ENCODE results near the gene UTP14A.
A peak's percentile ranks its signal among the peaks of the same experiment; 100 is the strongest.
"Not testable (repeated sequence)": the region's sequence is repeated elsewhere in the genome, so short reads cannot be mapped to it uniquely, and the experiment has no call there.

The UTP14A gene

GRCh38 chrX:129905787-129906580 lies at the start of gene UTP14A:
TSS of gene UTP14A (plus strand) at chrX:129906164. CDS start at chrX:129906211, 47 bp downstream.
- peak; percentile 85 for DNase-seq (ENCODE audit: low spot score)

GRCh38 chrX:129859134-129859533 lies 46.8 kb upstream of the UTP14A start:
- DNase-seq (ENCODE audit: low spot score), result not testable (repeated sequence)

- not testable (repeated sequence) for DNase-seq (ENCODE audit: low spot score)
Observed at GRCh38 chrX:129866321-129866720, 39.6 kb upstream of the UTP14A start.

- no peak for DNase-seq (ENCODE audit: low spot score)
Observed at GRCh38 chrX:129872524-129872923, 33.4 kb upstream of the UTP14A start.

GRCh38 chrX:129875669-129876068 lies 30.3 kb upstream of the UTP14A start:
- no peak for DNase-seq (ENCODE audit: low spot score)

- peak; percentile 28 for DNase-seq (ENCODE audit: low spot score)
Observed at GRCh38 chrX:129876771-129877305, 29.1 kb upstream of the UTP14A start.

- DNase-seq (ENCODE audit: low spot score), result no peak
Observed at GRCh38 chrX:129877401-129877800, 28.6 kb upstream of the UTP14A start.

GRCh38 chrX:129900054-129900453 lies 5.9 kb upstream of the UTP14A start:
- no peak for DNase-seq (ENCODE audit: low spot score)

GRCh38 chrX:129908636-129909035 lies 2.7 kb downstream of the UTP14A start:
- peak; percentile 26 for DNase-seq (ENCODE audit: low spot score)

GRCh38 chrX:129925305-129926092 lies 19.5 kb downstream of the UTP14A start:
- DNase-seq (ENCODE audit: low spot score), result peak; percentile 12

- DNase-seq (ENCODE audit: low spot score), result no peak
Observed at GRCh38 chrX:129930941-129931410, 25.0 kb downstream of the UTP14A start.

- peak; percentile 49 for DNase-seq (ENCODE audit: low spot score)
Observed at GRCh38 chrX:129931411-129932015, 25.5 kb downstream of the UTP14A start.

- peak; percentile 67 for DNase-seq (ENCODE audit: low spot score)
Observed at GRCh38 chrX:129932016-129932820, 26.3 kb downstream of the UTP14A start.

GRCh38 chrX:129932821-129933321 lies 26.9 kb downstream of the UTP14A start:
- no peak for DNase-seq (ENCODE audit: low spot score)

- no peak for DNase-seq (ENCODE audit: low spot score)
Observed at GRCh38 chrX:129933700-129934099, 27.7 kb downstream of the UTP14A start.

GRCh38 chrX:129934461-129934860 lies 28.5 kb downstream of the UTP14A start:
- DNase-seq (ENCODE audit: low spot score), result no peak

- DNase-seq (ENCODE audit: low spot score), result no peak
Observed at GRCh38 chrX:129934952-129935351, 29.0 kb downstream of the UTP14A start.

GRCh38 chrX:129938081-129938480 lies 32.1 kb downstream of the UTP14A start:
- no peak for DNase-seq (ENCODE audit: low spot score)

GRCh38 chrX:129939986-129940385 lies 34.0 kb downstream of the UTP14A start:
- DNase-seq (ENCODE audit: low spot score), result no peak

GRCh38 chrX:129940721-129941120 lies 34.8 kb downstream of the UTP14A start:
- DNase-seq (ENCODE audit: low spot score), result no peak

- DNase-seq (ENCODE audit: low spot score), result no peak
Observed at GRCh38 chrX:129945131-129945530, 39.2 kb downstream of the UTP14A start.

Data from LoVo (cell line).